NCI-H146 treated with DMSO at 0.1 percent for 48 hours (cell line): ENCODE results near the gene GPATCH3.
"Not testable (repeated sequence)": the region's sequence is repeated elsewhere in the genome, so short reads cannot be mapped to it uniquely, and the experiment has no call there.

Source experiments
- DNase-seq: peaks from one replicate; lab custom pipeline; 2025; ENCODE audit not compliant: unreplicated experiment; lab: John Stamatoyannopoulos, UW

The GPATCH3 gene

GRCh38 chr1:26848941-26849774, 51.1 kb downstream of the GPATCH3 start:
- no peak for DNase-seq

- no peak for DNase-seq
Measured at GRCh38 chr1:26848499-26848898, 51.8 kb downstream of the GPATCH3 start.

GRCh38 chr1:26847826-26848225, 52.4 kb downstream of the GPATCH3 start:
- DNase-seq = not testable (repeated sequence)

- no peak for DNase-seq
Measured at GRCh38 chr1:26844424-26845196, 55.7 kb downstream of the GPATCH3 start.
